GM19043 (cell line): ENCODE results near the gene ITGAD.
"Not testable (repeated sequence)": the region's sequence is repeated elsewhere in the genome, so short reads cannot be mapped to it uniquely, and the experiment has no call there.

Experiments
- ATAC-seq: cut with Tn5 transposase; IDR thresholded peaks from one replicate; pipeline ENCODE4 v1.9.1; 2021; ENCODE audit warnings: low read depth; ENCODE audit not compliant: unreplicated experiment

Gene ITGAD

GRCh38 chr16:31401436-31401835 lies 8.3 kb downstream of the ITGAD start:
- no peak for ATAC-seq

DNA sequence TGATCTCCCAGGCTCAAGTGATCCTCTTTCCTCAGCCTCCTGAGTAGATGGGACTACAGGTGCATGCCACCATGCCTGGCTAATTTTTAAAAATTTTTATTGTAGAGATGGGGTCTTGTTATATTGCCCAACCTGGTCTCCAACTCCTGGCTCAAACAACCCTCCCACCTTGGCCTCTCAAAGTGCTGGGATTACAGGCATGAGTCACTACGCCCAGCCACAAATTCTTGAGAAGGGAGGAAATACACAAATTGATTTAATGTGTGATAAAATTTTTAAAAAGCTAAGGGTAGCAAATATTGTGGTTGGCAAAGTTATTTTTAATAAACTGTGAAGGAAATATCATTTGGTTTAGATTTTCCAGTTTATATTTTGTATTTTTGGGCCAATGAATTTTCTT lies 9.6 kb downstream of the ITGAD start:
- no peak for ATAC-seq

DNA sequence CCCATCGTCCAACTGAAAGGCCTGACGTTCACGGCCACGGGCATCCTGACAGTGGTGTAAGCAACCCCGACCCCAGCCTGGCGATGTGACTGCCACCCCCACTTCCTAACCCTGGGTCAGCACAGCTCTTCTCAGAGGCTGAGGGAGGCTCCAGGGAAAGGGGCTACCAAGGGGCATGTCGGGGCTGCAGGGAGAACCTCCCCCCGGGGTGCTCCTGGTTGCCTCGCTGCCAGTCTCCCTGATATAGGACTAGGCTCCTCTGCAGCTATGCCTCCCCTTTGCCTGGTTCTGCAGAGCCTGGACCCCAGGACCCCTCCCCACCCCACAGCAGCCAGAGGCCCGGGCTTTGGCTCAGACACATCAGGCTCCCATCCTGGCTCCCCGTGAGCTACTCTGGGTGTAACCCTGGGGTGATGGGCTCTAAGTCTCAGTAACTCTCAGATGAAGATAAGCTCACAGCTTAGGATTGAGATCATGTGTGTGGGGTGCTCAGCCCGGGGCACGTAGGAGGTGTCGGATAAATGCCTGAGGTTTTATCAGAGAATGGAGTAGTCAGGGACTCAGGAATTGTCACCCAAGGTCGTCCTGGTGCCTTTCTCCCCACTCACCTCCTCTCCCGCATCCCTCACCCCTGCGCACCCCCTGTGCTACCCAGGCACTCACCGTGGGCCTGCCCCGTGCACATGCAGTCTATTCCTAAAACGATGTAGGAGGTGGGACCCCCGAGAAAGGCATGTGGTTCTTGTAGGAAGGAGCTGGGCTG lies 10.6 kb downstream of the ITGAD start:
- ATAC-seq: no peak

GRCh38 chr16:31404353-31405064 lies 11.4 kb downstream of the ITGAD start:
- no peak for ATAC-seq

DNA sequence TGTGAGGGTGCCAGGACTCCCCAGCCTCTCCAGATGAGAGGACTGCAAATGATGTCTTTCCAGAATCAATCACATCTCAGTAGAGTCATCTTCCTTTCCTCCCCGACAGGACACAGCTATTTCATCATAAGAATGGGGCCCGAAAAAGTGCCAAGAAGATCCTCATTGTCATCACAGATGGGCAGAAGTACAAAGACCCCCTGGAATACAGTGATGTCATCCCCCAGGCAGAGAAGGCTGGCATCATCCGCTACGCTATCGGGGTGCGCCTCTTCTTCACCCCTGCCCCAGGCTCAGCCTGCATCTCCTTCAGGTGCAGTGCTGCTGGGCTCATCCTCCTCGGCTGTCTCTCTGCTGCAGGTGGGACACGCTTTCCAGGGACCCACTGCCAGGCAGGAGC lies 14.3 kb downstream of the ITGAD start:
- ATAC-seq: no peak

- no peak for ATAC-seq
Measured at GRCh38 chr16:31409433-31409832, 16.3 kb downstream of the ITGAD start.

- no peak for ATAC-seq
Measured at GRCh38 chr16:31410082-31410481, 16.9 kb downstream of the ITGAD start.

DNA sequence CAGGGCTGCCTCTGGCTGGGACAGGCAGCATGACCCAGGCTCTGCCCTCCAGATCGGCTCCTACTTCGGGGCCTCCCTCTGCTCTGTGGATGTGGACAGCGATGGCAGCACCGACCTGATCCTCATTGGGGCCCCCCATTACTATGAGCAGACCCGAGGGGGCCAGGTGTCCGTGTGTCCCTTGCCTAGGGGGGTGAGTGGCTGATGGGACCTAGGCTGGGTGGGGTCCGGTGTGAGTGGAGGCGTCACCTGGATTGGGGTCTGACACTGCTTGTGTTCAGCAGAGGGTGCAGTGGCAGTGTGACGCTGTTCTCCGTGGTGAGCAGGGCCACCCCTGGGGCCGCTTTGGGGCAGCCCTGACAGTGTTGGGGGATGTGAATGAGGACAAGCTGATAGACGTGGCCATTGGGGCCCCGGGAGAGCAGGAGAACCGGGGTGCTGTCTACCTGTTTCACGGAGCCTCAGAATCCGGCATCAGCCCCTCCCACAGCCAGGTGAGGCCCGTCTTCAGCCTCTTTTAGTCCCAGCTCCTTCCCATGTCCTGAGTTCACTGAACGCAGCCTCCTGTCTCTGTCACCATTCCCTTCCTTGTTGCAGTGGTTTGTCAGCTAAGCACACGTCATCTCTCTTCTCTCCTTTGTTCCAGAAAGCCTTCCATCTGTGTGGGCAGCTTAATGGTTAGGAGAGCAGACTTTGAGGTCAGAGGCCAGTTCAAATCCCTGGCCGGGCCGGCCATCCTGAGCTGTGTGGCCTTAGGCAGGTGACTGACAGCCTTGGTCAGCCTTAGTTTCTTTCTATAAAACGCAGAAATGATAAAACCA lies 18.1 kb downstream of the ITGAD start:
- no peak for ATAC-seq

GRCh38 chr16:31412750-31413149 lies 19.6 kb downstream of the ITGAD start:
- no peak for ATAC-seq

DNA sequence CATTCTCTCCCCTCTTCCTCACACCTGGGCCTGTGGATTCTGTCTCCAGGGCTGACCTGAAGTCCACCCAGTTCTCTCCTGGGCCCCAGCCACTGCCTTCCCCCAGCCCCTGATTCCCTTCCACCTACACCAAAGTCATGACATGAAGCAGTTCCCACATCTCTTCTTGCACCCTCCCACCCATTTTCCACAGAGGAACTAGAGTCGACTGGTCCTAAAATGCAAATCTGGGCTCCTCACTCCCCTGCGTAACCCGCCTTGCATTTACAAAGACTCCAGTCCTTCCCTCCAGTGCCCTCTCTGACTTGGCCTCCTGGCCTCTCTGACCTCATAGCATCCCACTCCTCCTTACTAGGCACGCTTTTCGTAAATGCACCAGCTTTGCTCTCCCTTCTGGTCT lies 20.2 kb downstream of the ITGAD start:
- ATAC-seq: no peak

- no peak for ATAC-seq
Measured at GRCh38 chr16:31413943-31414342, 20.8 kb downstream of the ITGAD start.

GRCh38 chr16:31414706-31415105 lies 21.6 kb downstream of the ITGAD start:
- ATAC-seq: no peak

DNA sequence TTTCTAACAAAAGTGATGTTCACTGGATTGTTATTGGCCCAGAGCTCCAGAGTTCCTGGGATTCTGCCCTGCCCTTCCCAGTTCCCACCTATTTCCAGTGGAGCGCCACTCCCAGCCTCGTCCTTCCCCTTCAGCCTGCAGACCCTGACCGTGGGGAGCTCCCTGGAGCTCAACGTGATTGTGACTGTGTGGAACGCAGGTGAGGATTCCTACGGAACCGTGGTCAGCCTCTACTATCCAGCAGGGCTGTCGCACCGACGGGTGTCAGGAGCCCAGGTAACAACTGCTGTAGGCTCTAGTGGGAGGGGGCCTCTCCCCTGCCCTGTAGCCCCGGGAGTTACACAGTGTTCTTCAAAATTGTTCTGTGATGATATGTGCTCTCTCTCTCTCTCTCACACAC lies 23.2 kb downstream of the ITGAD start:
- no peak for ATAC-seq

GRCh38 chr16:31417036-31417435 lies 23.9 kb downstream of the ITGAD start:
- ATAC-seq: not testable (repeated sequence)

- no peak for ATAC-seq
Measured at GRCh38 chr16:31417916-31418315, 24.8 kb downstream of the ITGAD start.

DNA sequence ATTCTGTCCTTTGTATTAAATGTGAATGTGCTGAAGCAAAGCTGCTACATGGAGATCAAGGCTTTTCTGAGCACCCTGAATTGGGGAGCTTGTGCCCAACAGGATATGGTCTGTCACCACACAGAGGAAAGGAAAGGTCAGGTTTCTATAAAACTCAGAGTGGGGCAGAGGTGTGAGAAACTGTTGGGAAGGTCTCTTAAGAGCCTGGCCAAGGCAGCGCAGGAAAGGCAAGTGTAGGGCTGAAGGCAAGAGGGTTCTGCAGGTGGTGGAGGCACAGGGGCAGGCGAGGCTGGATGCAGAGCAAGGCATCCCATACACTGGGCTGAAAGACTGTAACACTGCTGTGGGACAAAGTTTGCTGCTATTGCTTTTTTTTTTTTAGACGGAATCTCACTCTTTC lies 26.9 kb downstream of the ITGAD start:
- no peak for ATAC-seq

- ATAC-seq: no peak
Measured at GRCh38 chr16:31421587-31421986, 28.5 kb downstream of the ITGAD start.

DNA sequence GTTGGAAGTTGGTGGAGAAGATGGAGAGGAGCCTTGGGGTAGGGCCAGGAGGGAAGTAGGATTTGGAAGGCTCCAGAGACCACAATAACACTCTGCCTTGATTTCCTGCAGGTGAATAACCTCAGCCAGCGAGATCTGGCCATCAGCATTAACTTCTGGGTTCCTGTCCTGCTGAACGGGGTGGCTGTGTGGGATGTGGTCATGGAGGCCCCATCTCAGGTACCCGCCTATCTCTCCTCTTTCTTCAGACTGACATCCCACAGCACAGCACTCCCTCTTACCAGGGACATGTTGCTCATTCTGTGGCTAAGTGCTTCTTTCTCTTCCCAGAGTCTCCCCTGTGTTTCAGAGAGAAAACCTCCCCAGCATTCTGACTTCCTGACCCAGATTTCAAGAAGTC lies 30.1 kb downstream of the ITGAD start:
- ATAC-seq: no peak

- no peak for ATAC-seq
Measured at GRCh38 chr16:31423801-31424200, 30.7 kb downstream of the ITGAD start.

GRCh38 chr16:31427441-31428278 lies 34.5 kb downstream of the ITGAD start:
- no peak for ATAC-seq

GRCh38 chr16:31428279-31428597 lies 35.1 kb downstream of the ITGAD start, which contains the start of gene COX6A2:
Gene COX6A2, minus strand, starts transcription at chr16:31428360. Its CDS starts 35 bp downstream, at chr16:31428325.
- no peak for ATAC-seq
